B cell (primary cell): ENCODE results near the gene RAI14. TPM values are rescaled to one million over a fixed set of nuclear protein-coding genes. Genes with fewer than 3 reads are reported as not detected.

Experiments used
- ATAC-seq: fragments of 200-7000 bp; cut with Tn5 transposase; one replicate; pipeline ENCODE4 v1.10.0; 2021; ENCODE audit warnings: low read depth, mild to moderate bottlenecking, moderate number of reproducible peaks, moderate library complexity
- CTCF ChIA-PET: fragments of 350-600 bp; sonication (Branson Sonifier 250); formaldehyde crosslinking; loops from one replicate; lab custom pipeline; 2021; ENCODE audit warnings: antibody characterized with exemption, inconsistent platforms; lab: Charles Lee
- POLR2A ChIA-PET: fragments of 350-600 bp; sonication (Branson Sonifier 250); formaldehyde crosslinking; loops from one replicate; lab custom pipeline; 2021; ENCODE audit warnings: antibody characterized with exemption; lab: Charles Lee
- DNase-seq: peaks from one replicate; pipeline ENCODE4 v3.0.0; 2013
- H2AFZ ChIP-seq: 2 replicates; pipeline ENCODE4 v1.6.1; 2012; ENCODE audit warnings: mild to moderate bottlenecking, low read depth, low read length; ENCODE audit not compliant: insufficient read depth, poor library complexity, severe bottlenecking
- H3K27ac ChIP-seq, 2 donors: 1 replicate in 1 of 2; 2 replicates in 1 of 2; pipeline ENCODE4 v1.5.1; 2012 to 2013; ENCODE audit warnings: low read length in 2 of 2, mild to moderate bottlenecking in 2 of 2, moderate library complexity in 1 of 2
- H3K27me3 ChIP-seq, 4 experiments: fragments of 200-600 bp in 1 of 4; sonication (generic) in 1 of 4; replicated peaks in 1 of 4; 1 replicate in 2 of 4; 2 replicates in 2 of 4; pipeline versions ENCODE4 v1.6.1 to v1.7.0; 2013 to 2016; ENCODE audit warnings: low read length in 3 of 4, mild to moderate bottlenecking in 2 of 4, mixed read lengths in 1 of 4, moderate library complexity in 1 of 4; ENCODE audit not compliant: insufficient read depth in 4 of 4, control insufficient read depth in 3 of 4; ENCODE audit errors: control extremely low read depth in 1 of 4
- H3K36me3 ChIP-seq, 2 experiments: replicated peaks in 1 of 2; 1 replicate in 1 of 2; 2 replicates in 1 of 2; pipeline versions ENCODE4 v1.6.1 to v1.7.1; 2013; ENCODE audit warnings: low read length in 1 of 2; ENCODE audit not compliant: insufficient read depth in 2 of 2, control insufficient read depth in 1 of 2; ENCODE audit errors: control extremely low read depth in 1 of 2, extremely low read depth in 1 of 2
- H3K4me1 ChIP-seq, 2 donors: fragments of 200-600 bp in 1 of 2; sonication (generic) in 1 of 2; 1 replicate in 1 of 2; 2 replicates in 1 of 2; pipeline versions ENCODE4 v1.5.1 to v1.6.1; 2013 to 2017; ENCODE audit warnings: low read length in 2 of 2; ENCODE audit not compliant: control insufficient read depth in 2 of 2, insufficient read depth in 2 of 2
- H3K4me2 ChIP-seq: replicated peaks from 2 replicates; pipeline ENCODE3; 2012; ENCODE audit warnings: mild to moderate bottlenecking, low read depth, low read length; ENCODE audit not compliant: poor library complexity, severe bottlenecking
- H3K4me3 ChIP-seq, 5 experiments: fragments of 200-600 bp in 1 of 5; sonication (generic) in 1 of 5; 1 replicate in 3 of 5; 2 replicates in 2 of 5; pipeline versions ENCODE4 v1.5.1 to v1.7.0; 2011 to 2016; ENCODE audit warnings: low read length in 4 of 5, mild to moderate bottlenecking in 4 of 5, low read depth in 2 of 5, control low read depth in 1 of 5, moderate library complexity in 1 of 5; ENCODE audit not compliant: insufficient read depth in 1 of 5; ENCODE audit errors: control extremely low read depth in 1 of 5, extremely low read depth in 1 of 5
- H3K79me2 ChIP-seq: fragments of 200-600 bp; sonication (generic); one replicate; pipeline ENCODE4 v1.6.0; 2016; ENCODE audit warnings: low read length; ENCODE audit not compliant: control insufficient read depth, insufficient read depth
- H3K9ac ChIP-seq: fragments of 200-600 bp; sonication (generic); 2 replicates; pipeline ENCODE4 v1.6.1; 2017; ENCODE audit warnings: mild to moderate bottlenecking, low read length, moderate library complexity
- H3K9me3 ChIP-seq, 3 donors: one replicate each; pipeline versions ENCODE4 v1.6.1 to v1.7.1; 2013; ENCODE audit warnings: low read length in 2 of 3; ENCODE audit not compliant: control insufficient read depth in 2 of 3, insufficient read depth in 1 of 3; ENCODE audit errors: control extremely low read depth in 1 of 3
- H4K20me1 ChIP-seq: 2 replicates; pipeline ENCODE4 v1.6.0; 2012; ENCODE audit warnings: mild to moderate bottlenecking, low read length; ENCODE audit not compliant: insufficient read depth, control insufficient read depth, poor library complexity, severe bottlenecking
- H3K27ac Mint-ChIP-seq: one replicate; pipeline ENCODE4 v1.8.0; 2021; ENCODE audit warnings: mixed read lengths
- H3K27me3 Mint-ChIP-seq: one replicate; pipeline ENCODE4 v1.8.0; 2021; ENCODE audit warnings: mixed read lengths
- H3K4me1 Mint-ChIP-seq: one replicate; pipeline ENCODE4 v1.8.0; 2021; ENCODE audit warnings: mixed read lengths
- H3K4me3 Mint-ChIP-seq: one replicate; pipeline ENCODE4 v1.8.0; 2021; ENCODE audit warnings: mixed read lengths
- H3K9me3 Mint-ChIP-seq: one replicate; pipeline ENCODE4 v1.8.0; 2022; ENCODE audit warnings: mixed read lengths; ENCODE audit not compliant: insufficient read depth
- CTCF ChIP-seq: fragments of 200-600 bp; IDR thresholded peaks from one replicate; pipeline ENCODE4 v1.8.0; 2022; ENCODE audit warnings: antibody characterized with exemption, mild to moderate bottlenecking
- EZH2 ChIP-seq: IDR thresholded peaks from 2 replicates; pipeline ENCODE4 v1.6.1; 2012; ENCODE audit warnings: borderline replicate concordance, low read depth, mild to moderate bottlenecking, moderate library complexity, low read length; ENCODE audit not compliant: insufficient read depth, poor library complexity, severe bottlenecking
- WGBS: methylation state at CpG from one replicate; pipeline ENCODE4 v1.1.5; 2013; ENCODE audit warnings: missing lambda C conversion rate; ENCODE audit not compliant: insufficient coverage; 5-methylcytosine and 5-hydroxymethylcytosine counted together
- intact Hi-C: fragments of 100-400 bp; cut with micrococcal nuclease; formaldehyde crosslinking; loops from one replicate; pipeline ENCODE4 v1.10.0; 2022
- polyA plus RNA-seq: library from polyadenylated mRNA; depleted of rRNA; stranded (reverse); fragments of >200 nt; gene quantifications from 2 replicates; pipeline ENCODE4 v1.2.3, GENCODE V29; 2012
- total RNA-seq, 2 donors: library from RNA; stranded (reverse); fragments of 120-200 nt in 1 of 2; gene quantifications; 1 replicate in 1 of 2; 2 replicates in 1 of 2; pipeline versions ENCODE4 v1.2.3 to v1.2.4, GENCODE V29; 2013 to 2022

Gene RAI14
- total and polyA plus RNA-seq, 2 donors (not counting 1 experiment from before 2014, with no cell fraction given) = 0.55 to 1.9 TPM

DNA sequence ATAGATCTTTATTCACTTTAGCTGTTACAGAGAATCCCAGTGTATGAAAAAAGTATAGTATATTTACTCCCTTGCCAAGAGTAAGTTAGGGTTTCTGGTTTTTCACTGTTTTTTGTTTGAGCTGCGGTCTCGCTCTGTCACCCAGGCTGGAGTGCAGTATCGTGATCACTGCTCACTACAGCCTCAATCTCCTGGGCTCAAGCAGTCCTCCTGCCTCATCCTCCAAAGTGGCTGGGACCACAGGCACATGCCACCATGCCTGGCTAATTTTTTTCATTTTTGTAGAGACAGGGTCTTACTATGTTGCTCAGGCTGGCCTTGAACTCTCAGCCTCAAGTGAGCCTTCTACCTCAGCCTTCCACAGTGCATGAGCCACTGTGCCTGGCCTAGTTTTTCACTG lies 3.0 kb downstream of the RAI14 start:
- no peaks in the 10 kb centered on the region for H3K9me3 Mint-ChIP-seq
- H3K4me1 Mint-ChIP-seq = peaks cover 24% of the 10 kb centered on the region
- POLR2A ChIA-PET = no interaction called here
- 100% methylated on average over 3 of the region's 3 CpGs for WGBS
- H3K4me3 Mint-ChIP-seq = no peak overlapping the region
- no peak overlapping the region for H2AFZ ChIP-seq
- H3K4me1 ChIP-seq = peaks cover 14 to 20% of the 10 kb centered on the region in 2 donors
- CTCF ChIA-PET = no interaction called here
- H3K27me3 ChIP-seq = peaks cover 0 to 25% (median 12%) of the 10 kb centered on the region in 4 experiments
- ATAC-seq (no peak), DNase-seq (no peak)
- no peak overlapping the region for H3K27ac Mint-ChIP-seq
- no peak for TF ChIP-seq EZH2
- no peak for TF ChIP-seq CTCF
- peaks cover 42% of the 10 kb centered on the region for H3K27me3 Mint-ChIP-seq
- peaks cover 0 to 6% (median 0%) of the 10 kb centered on the region in 3 donors for H3K9me3 ChIP-seq
- no peaks in the 10 kb centered on the region for H4K20me1 ChIP-seq
- H3K9ac ChIP-seq = no peak overlapping the region
- H3K27ac ChIP-seq = no peak overlapping the region
- intact Hi-C loops = loop anchor here (5.0 to 10.0 kb wide), 2 partner anchors 178 to 236 kb away; partner anchors contain the start of gene TTC23L
- no peak overlapping the region for H3K4me2 ChIP-seq
- no peaks in the 10 kb centered on the region for H3K36me3 ChIP-seq
- H3K79me2 ChIP-seq = no peaks in the 10 kb centered on the region
- H3K4me3 ChIP-seq = no peak overlapping the region

- Mint-ChIP-seq H3K4me1 (peaks cover 15% of the 10 kb centered on the region), H3K27ac (no peak overlapping the region), H3K4me3 (no peak overlapping the region), H3K27me3 (peaks cover 30% of the 10 kb centered on the region), H3K9me3 (no peaks in the 10 kb centered on the region)
- Histone ChIP-seq H3K27ac (no peak overlapping the region), H3K9me3 (peaks cover 0 to 6% (median 0%) of the 10 kb centered on the region in 3 donors), H2AFZ (no peak overlapping the region), H3K27me3 (peaks cover 0 to 25% (median 12%) of the 10 kb centered on the region in 4 experiments), H4K20me1 (no peaks in the 10 kb centered on the region), H3K79me2 (no peaks in the 10 kb centered on the region), H3K4me3 (no peak overlapping the region), H3K36me3 (no peaks in the 10 kb centered on the region), H3K4me2 (no peak overlapping the region), H3K4me1 (peaks cover 14 to 18% of the 10 kb centered on the region in 2 donors), H3K9ac (no peak overlapping the region)
- POLR2A ChIA-PET = no interaction called here
- no peak for ATAC-seq
- intact Hi-C loops = no loop called here
- DNase-seq = no peak
- CTCF ChIA-PET = no interaction called here
- WGBS = 94% methylated on average over 2 of the region's 4 CpGs
- no peak for TF ChIP-seq CTCF
- TF ChIP-seq EZH2 = no peak
Observed at GRCh38 chr5:34660444-34660843, 4.3 kb downstream of the RAI14 start.
